Fibroblast of lung (primary cell): ENCODE measurements around the gene COL5A2.

Experiments
- EZH2 ChIP-seq: IDR thresholded peaks from 2 replicates; pipeline ENCODE4 v1.5.1; 2012; ENCODE audit warnings: low read length, control low read depth, mild to moderate bottlenecking; ENCODE audit errors: missing control alignments
- TF ChIP-seq, protein P1 (sequence below), 2 donors: IDR thresholded peaks in 1 of 2; conservative IDR thresholded peaks in 1 of 2; 1 replicate in 1 of 2; 2 replicates in 1 of 2; pipeline ENCODE4 v1.5.1; 2011 to 2012; ENCODE audit warnings: low read length in 2 of 2, control low read depth in 1 of 2, inconsistent platforms in 1 of 2, low read depth in 1 of 2, mild to moderate bottlenecking in 1 of 2

- TF ChIP-seq, protein P1, sequence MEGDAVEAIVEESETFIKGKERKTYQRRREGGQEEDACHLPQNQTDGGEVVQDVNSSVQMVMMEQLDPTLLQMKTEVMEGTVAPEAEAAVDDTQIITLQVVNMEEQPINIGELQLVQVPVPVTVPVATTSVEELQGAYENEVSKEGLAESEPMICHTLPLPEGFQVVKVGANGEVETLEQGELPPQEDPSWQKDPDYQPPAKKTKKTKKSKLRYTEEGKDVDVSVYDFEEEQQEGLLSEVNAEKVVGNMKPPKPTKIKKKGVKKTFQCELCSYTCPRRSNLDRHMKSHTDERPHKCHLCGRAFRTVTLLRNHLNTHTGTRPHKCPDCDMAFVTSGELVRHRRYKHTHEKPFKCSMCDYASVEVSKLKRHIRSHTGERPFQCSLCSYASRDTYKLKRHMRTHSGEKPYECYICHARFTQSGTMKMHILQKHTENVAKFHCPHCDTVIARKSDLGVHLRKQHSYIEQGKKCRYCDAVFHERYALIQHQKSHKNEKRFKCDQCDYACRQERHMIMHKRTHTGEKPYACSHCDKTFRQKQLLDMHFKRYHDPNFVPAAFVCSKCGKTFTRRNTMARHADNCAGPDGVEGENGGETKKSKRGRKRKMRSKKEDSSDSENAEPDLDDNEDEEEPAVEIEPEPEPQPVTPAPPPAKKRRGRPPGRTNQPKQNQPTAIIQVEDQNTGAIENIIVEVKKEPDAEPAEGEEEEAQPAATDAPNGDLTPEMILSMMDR (conservative IDR thresholded peaks at IDR 0.05 in 1 of 2, IDR thresholded peaks at IDR 0.05 in 1 of 2; ENCODE audit: low read depth in 1 of 2, low read length in 2 of 2), result no peak
- TF ChIP-seq EZH2, result no peak
These were observed 129.8 kb downstream of the COL5A2 start for GRCh38 chr2:189049709-189050164.
